ENCODE measurements around the gene NUDT4. TPM values are rescaled to one million over a fixed set of nuclear protein-coding genes. Genes with fewer than 3 reads are reported as not detected.

NUDT4 gene
- total and polyA plus RNA-seq, 9 of the 15 experiments (the other 6 are each of a cell fraction or from before 2014, with no cell fraction given) = 38.1 to 164 (median 99.2) TPM

- no peak for TF ChIP-seq ZNF398 (CRISPR knock-in tag; IDR thresholded peaks at IDR 0.05)
These were observed 52.1 kb downstream of the NUDT4 start (continued) for GRCh38 chr12:93429852-93430251.

GRCh38 chr12:93430280-93430679 lies 52.6 kb downstream of the NUDT4 start:
- no peak for DNase-seq (ENCODE audit: extremely low read depth in 1 of 4, low spot score in 3 of 4)
- Histone ChIP-seq H3K27me3 (ENCODE audit: control insufficient read depth in 2 of 2, insufficient read depth in 2 of 2, low read length in 2 of 2) (no peaks in the 10 kb centered on the region), H3K27ac (ENCODE audit: extremely low read depth, low read depth, low read length) (no peak overlapping the region), H3K4me1 (replicated peaks in 1 of 2; ENCODE audit: control insufficient read depth in 2 of 2, insufficient read depth in 2 of 2, low read length in 2 of 2) (peaks cover 5 to 7% of the 10 kb centered on the region in 2 experiments; a peak in 3 of 5 replicates), H3K9me3 (replicated peaks; ENCODE audit: control insufficient read depth, insufficient read depth, low read depth, low read length) (no peaks in the 10 kb centered on the region), H4K20me1 (replicated peaks; ENCODE audit: control insufficient read depth, insufficient read depth, low read length) (peaks cover 19% of the 10 kb centered on the region), H3K79me2 (ENCODE audit: control insufficient read depth, insufficient read depth, low read length) (peaks cover 98% of the 10 kb centered on the region), H3K4me2 (ENCODE audit: insufficient read depth, low read length) (no peak overlapping the region), H2AFZ (ENCODE audit: low read depth, low read length) (no peak overlapping the region), H3K9ac (ENCODE audit: insufficient read depth in 1 of 2, low read depth in 2 of 2, low read length in 2 of 2) (no peak overlapping the region), H3K4me3 (no peak overlapping the region), H3K36me3 (ENCODE audit: control insufficient read depth, insufficient read depth, low read length) (peaks cover 3% of the 10 kb centered on the region; the same call in 2 of the 3 replicates), H3K9me1 (ENCODE audit: control insufficient read depth, insufficient read depth, low read length) (no peaks in the 10 kb centered on the region)
- WGBS (ENCODE audit: insufficient coverage, low coverage, missing lambda C conversion rate) = 65% methylated on average over 4 of the region's 4 CpGs
- TF ChIP-seq SLC30A9 (CRISPR knock-in tag; IDR thresholded peaks at IDR 0.05) = no peak
- TF ChIP-seq TAF9B (IDR thresholded peaks at IDR 0.05; ENCODE audit: partially characterized antibody) = no peak
- no peak for TF ChIP-seq PRDM10 (IDR thresholded peaks at IDR 0.05; ENCODE audit: partially characterized antibody)
- TF ChIP-seq NONO (IDR thresholded peaks at IDR 0.05; ENCODE audit: low read depth in 2 of 2, low read length in 1 of 2) = no peak
- TF ChIP-seq ATF1 (CRISPR knock-in tag; IDR thresholded peaks at IDR 0.05) = no peak
- TF ChIP-seq ATF1 (tag; IDR thresholded peaks at IDR 0.05) = no peak
- peak; percentile 31; the same call in 1 of the 2 replicates for TF ChIP-seq C11orf30 (IDR thresholded peaks at IDR 0.05; ENCODE audit: low read depth)
- TF ChIP-seq ETS2 (tag; IDR thresholded peaks at IDR 0.05; ENCODE audit: borderline replicate concordance, poor library complexity, severe bottlenecking) = no peak
- no peak for TF ChIP-seq ZNF347 (CRISPR knock-in tag; IDR thresholded peaks at IDR 0.05; ENCODE audit: low read depth)
- peak; percentile 51; the same call in 1 of the 2 replicates for TF ChIP-seq ZNF316 (IDR thresholded peaks at IDR 0.05)
- no peak for TF ChIP-seq ZNF785 (CRISPR knock-in tag; IDR thresholded peaks at IDR 0.05)
- TF ChIP-seq ETV5 (CRISPR knock-in tag; IDR thresholded peaks at IDR 0.05; ENCODE audit: low read depth) = no peak
- no peak for TF ChIP-seq ZNF174 (CRISPR knock-in tag; IDR thresholded peaks at IDR 0.05)
- in situ Hi-C loops (cut with MboI) (no loop called here), intact Hi-C loops (cut with micrococcal nuclease) (no loop called here)
- ChIA-PET CTCF (ENCODE audit: low intra/inter-chr PET ratio) (no interaction called here), POLR2A (interaction anchor here (1.0 to 2.9 kb wide), 2 partner anchors 7 to 276 kb away, joined by 3 to 16 read pairs; no protein-coding TSS in a partner anchor)
- no TSS peak for BruUV-seq (replicated peaks)
- FAIRE-seq = no peak
- ATAC-seq = no peak
